Stimulated activated CD8-positive, alpha-beta memory T cell treated with anti-CD3 and anti-CD28 coated beads, Interleukin-15, amount 100 ng/mL, for 24 hours (primary cell): ENCODE data around the gene CCN2.

Experiments used
- DNase-seq: peaks from one replicate; pipeline ENCODE4 v3.0.0-alpha.2; 2020; ENCODE audit warnings: low read depth

The CCN2 gene

GRCh38 chr6:131950767-131951575 lies at the start of gene CCN2:
TSS of gene CCN2 (minus strand) at chr6:131951372. CDS start at chr6:131951172, 200 bp downstream.
- DNase-seq = no peak

- no peak for DNase-seq
Observed at GRCh38 chr6:132000296-132000695, 49.1 kb upstream of the CCN2 start.

GRCh38 chr6:131999545-132000146 lies 48.5 kb upstream of the CCN2 start:
- DNase-seq = no peak

- DNase-seq = no peak
Observed at GRCh38 chr6:131998255-131998982, 47.2 kb upstream of the CCN2 start.

GRCh38 chr6:131997429-131998153 lies 46.4 kb upstream of the CCN2 start:
- DNase-seq = no peak

GRCh38 chr6:131995917-131996316 lies 44.7 kb upstream of the CCN2 start:
- DNase-seq = no peak

- no peak for DNase-seq
Observed at GRCh38 chr6:131992557-131992956, 41.4 kb upstream of the CCN2 start.

- no peak for DNase-seq
Observed at GRCh38 chr6:131989036-131989435, 37.9 kb upstream of the CCN2 start.

- DNase-seq = no peak
Observed at GRCh38 chr6:131982740-131983259, 31.6 kb upstream of the CCN2 start.

GRCh38 chr6:131981624-131981978 lies 30.4 kb upstream of the CCN2 start:
- no peak for DNase-seq

- DNase-seq = no peak
Observed at GRCh38 chr6:131980791-131981623, 29.8 kb upstream of the CCN2 start.

GRCh38 chr6:131980338-131980790 lies 29.2 kb upstream of the CCN2 start:
- no peak for DNase-seq

- DNase-seq = no peak
Observed at GRCh38 chr6:131979515-131980337, 28.6 kb upstream of the CCN2 start.

- no peak for DNase-seq
Observed at GRCh38 chr6:131978522-131978921, 27.4 kb upstream of the CCN2 start.

GRCh38 chr6:131976545-131977061 lies 25.4 kb upstream of the CCN2 start:
- DNase-seq = no peak

GRCh38 chr6:131972741-131973140 lies 21.6 kb upstream of the CCN2 start:
- no peak for DNase-seq

- DNase-seq = no peak
Observed at GRCh38 chr6:131970076-131970859, 19.1 kb upstream of the CCN2 start.

GRCh38 chr6:131968656-131969055 lies 17.5 kb upstream of the CCN2 start:
- DNase-seq = no peak

- DNase-seq = no peak
Observed at GRCh38 chr6:131967948-131968347, 16.8 kb upstream of the CCN2 start.
